SKM-1 (cell line): ENCODE data around the gene CEP290.
"Not testable (repeated sequence)": the region's sequence is repeated elsewhere in the genome, so short reads cannot be mapped to it uniquely, and the experiment has no call there.

Experiments
- DNase-seq: peaks from one replicate; lab custom pipeline; 2025; ENCODE audit not compliant: unreplicated experiment; lab: John Stamatoyannopoulos, UW

The CEP290 gene

DNA sequence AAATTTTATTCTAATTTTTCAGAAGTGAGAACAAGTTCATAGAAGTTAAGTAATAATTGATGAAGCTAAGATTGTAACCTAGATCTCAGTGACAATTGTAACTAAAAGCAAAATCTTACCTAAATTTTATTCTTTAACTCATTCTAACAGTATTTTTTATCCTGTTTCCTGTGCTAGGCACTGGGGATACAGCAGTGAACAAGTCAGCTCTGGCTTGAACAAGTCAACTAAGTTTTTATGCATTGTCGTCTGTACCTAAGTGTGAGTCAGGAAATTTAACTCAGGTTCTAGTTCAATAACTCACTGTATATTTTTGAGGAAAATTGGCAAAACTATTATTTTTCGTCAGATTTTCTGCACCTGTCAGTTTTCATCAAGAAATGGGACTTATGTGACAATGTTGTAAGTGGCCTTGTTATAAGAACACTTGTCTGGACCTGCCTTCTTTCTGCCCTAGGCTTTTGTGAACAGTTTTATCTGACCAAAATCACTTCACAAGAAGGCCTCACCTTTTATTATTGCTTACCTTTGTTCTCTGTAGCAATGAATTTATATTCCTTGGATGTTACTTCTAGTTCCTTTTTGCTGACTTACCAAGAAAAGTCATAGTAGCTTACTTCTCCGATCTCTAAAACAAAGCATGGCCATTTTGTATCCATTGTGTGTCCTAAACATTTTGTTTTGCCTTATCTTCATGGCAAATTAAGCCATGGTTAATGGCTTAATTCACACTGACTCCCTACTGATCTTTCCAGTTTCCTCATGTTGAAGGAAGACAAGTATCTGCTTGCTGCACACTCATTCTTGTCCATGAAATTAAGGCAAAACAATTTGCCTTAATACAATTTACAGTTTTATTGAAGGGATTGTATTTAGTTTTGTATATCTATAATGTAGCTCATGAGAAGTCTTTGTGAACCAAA is 2.9 kb upstream of the CEP290 start:
- DNase-seq, result no peak

DNA sequence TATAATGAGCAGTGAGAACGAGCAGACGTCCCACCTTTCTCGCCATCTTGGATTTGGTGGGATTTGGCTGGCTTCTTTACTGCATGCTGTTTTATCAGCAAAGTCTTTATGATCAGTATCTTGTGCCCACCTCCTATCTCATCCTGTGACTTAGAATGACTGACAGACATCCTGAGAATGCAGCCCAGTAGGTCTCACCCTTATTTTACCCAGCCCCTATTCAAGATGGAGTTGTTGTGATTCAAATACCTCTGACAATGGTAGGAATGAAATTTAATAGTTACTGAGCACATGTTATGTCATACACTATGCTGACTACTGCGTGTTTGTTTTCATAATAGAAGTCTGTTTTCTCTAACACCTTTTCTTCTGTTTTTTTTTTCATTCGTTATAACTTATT is 2.1 kb upstream of the CEP290 start:
- no peak for DNase-seq

DNA sequence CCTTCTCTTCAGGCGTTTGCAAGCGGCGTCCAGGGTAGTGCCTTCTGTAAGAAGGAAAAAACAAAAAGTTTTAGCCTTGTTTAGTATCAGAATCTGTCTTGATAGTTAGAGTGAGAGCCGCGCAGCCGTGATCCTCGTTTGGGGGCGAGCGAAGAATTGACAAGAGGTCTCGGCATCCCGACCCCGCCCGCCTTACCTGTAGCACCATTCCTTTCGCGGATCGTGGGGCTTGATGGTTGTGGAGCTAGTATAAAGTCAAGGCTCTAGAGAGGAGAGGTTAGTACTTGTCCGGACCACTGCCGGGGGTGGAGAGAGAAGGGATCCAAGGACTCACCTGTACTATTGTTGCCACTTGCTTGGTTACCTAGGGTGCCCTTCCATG is 713 bp upstream of the CEP290 start:
- no peak for DNase-seq

DNA sequence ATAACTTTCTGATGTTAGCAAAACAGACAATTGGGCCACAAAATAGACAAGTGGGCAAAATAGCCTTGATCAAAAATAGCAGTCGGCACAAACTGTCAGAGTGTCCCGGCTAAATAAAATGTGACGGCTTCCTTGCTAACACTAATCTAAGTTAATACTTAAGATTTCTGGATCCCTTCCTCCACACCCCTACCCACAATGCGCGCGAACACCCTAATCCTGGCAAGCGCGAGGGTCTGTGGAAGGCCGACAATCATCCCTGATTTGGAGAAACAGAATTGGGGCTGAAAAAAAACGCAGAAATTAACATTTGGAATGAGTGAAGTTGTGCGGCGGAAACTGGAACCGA is 489 bp downstream of the CEP290 start:
- DNase-seq, result no peak

DNA sequence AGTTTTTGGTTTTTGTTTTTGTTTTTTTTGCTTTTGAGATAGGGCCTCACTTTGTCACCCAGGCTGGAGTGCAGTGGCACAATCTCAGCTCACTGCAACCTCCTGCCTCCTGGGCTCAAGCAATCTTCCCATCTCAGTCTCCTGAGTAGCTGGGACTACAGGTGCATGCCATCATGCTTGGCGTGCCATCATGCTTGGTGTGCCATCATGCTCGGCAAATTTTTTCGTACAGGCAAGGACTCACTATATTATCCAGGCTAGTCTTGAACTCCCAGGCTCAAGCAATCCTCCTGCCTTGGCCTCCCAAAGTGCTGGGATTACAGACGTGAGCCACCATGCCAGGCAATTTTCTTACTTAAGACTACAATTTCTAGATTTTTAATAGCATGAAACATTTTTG is 2.2 kb downstream of the CEP290 start:
- not testable (repeated sequence) for DNase-seq

DNA sequence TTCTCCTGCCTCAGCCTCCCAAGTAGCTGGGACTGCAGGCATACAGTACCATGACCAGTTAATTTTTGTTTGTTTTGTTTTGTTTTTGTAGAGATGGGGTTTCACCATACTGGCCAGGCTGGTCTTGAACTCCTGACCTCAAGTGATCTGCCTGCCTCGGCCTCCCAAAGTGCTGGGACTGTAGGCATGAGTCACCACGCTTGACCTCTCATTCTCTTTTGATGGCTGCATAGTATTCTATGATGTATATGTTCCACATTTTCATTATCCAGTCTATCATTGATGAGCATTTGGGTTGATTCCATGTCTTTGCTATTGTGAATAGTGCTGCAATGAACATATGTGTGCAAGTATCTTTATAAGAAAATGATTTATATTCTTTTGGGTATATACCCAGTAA is 8.7 kb downstream of the CEP290 start:
- not testable (repeated sequence) for DNase-seq

DNA sequence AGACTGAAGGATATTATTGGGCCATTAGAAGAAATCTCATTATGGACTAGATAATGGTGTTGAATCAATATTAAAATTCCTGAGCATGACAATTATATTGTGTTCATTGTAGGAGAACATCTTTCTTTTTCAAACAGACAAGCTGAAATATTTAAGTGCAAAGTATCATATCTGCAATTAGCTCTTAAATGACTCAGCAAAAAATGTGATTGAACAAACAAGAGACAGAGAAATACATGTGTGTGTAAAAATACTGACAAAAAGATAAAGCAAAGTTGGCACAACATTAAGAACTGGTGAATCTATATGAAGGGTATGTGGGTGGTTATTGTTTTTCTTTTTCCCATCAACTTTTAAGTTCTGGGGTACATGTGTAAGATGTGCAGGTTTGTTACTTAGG is 9.5 kb downstream of the CEP290 start:
- DNase-seq, result no peak

DNA sequence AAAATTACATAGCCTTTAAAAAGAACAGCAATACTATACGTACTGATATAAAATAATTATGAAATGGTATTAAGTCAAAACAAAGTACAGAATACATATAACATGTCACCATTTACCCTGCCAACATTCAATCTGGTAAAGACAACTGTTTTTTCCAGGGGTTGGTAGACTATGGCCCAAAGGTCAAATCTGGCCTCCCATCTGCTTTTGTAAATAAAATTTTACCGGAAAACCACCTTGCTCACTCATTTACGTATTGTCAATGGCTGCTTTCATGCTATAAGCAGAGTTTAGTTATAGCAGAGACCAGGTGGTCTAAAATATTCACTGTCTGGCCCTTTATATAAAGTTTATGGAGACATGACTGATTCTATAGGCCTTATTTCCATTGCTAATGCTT is 14.0 kb downstream of the CEP290 start:
- DNase-seq, result no peak

DNA sequence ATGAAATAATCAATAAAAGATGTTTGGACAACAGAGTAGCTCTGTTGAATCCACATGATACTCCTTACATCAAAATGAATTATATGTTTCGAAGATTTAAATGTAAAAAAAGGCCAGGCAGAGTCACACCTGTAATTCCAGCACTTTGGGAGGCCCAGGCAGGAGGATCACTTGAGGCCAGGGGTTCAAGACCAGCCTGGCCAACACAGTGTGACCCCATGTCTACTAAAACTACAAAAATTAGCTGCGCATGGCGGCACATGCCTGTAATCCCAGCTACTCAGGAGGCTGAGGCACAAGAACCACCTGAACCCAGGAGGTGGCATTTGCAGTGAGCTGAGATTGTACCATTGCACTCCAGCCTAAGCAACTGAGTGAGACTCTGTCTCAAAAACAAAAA is 14.8 kb downstream of the CEP290 start:
- no peak for DNase-seq

DNA sequence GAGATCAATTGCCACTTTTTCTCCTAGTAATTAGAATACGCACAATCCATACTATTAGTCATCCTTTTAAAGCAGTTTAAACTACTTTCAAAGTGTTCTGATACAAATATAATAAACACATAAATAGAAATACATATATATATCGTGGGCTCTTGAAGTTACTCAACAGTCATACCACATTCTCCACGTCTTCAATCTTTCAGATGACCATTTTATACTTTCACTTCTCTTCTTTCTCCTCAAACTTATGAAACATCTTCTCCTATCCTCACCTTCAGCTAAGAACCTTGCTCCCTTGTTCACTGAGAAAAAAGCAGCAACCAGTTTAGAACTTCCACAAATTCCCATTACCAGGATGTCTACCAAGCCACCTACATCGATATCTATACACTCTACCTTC is 19.2 kb downstream of the CEP290 start:
- DNase-seq, result no peak

DNA sequence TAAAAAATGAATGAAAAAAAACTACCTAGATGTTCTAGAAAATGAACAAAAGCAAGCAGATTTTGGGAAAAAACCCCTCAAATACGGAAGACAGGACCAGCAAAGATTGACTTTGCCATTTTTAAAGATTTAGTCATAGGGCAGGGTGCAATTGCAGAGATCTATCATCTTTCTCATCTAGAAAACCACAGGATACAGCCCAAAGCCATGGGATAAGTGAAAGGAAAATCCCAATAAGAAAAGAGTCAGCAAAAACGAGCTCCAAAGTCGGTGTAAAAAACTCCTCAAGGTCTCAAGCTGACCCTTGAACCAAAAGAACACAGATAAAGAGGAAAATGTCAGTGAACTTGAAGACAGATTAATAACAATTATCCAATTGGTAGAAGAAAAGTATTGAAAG is 28.0 kb downstream of the CEP290 start:
- no peak for DNase-seq

DNA sequence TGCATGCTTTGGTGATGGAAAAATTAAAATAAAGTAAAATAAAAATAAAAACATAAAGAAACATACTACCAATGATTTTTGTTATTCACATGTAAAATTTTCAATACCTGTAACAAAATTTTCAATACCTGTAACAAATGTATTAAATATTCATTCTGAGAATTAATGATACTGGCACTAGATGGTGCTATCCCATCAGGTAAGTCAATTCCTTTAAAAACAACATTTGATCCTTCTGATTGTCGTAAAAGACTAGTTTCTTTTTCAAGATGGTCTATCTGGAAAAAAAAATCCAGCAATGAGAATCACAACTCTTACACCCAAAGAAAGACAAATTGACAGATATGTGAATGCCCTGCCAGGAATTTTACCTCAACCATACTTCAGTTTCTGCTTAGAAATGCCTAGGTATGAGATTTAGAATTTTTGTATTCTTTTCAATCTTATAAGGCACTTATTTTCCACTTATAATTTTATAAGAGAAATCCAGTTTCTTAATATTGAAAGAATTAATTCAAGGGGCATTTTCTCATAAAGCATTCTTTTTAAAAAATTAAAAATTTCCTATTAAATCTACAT is 30.7 kb downstream of the CEP290 start:
- no peak for DNase-seq

DNA sequence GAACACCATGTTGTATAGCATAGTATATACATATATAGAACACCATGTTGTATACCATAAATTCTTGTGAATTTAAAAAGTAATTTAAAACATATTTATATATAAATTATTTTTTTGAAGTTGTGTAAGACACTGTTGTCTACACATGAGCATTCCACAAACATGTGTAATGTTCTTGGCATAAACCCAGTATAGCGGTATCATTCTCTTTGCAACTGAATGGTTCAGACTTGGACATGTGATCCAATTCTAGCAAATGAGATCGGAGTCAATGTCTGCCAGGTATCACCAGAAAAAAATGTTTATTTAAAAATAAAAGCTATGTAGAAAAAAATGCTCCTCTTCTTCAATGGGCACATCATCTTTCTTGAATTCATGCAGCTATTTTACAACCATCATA is 33.9 kb downstream of the CEP290 start:
- DNase-seq, result no peak

DNA sequence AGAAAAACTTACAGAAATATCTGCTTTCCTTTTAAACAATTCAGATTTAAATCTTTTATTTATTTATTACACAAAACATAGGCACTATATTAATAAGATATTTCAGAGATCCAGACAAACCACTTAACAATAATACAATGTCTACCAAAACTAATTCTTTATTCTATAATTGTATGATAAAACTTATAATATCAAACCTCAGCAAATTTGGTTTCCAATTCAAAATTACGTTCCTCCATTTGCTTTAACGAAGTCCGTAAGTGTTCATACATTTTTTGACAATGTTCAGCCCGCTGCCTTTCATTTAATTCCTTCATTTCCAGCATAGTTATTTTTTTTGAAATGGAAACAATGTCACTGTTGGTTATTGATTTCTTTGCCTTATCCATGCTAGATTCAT is 48.3 kb downstream of the CEP290 start:
- DNase-seq, result no peak

DNA sequence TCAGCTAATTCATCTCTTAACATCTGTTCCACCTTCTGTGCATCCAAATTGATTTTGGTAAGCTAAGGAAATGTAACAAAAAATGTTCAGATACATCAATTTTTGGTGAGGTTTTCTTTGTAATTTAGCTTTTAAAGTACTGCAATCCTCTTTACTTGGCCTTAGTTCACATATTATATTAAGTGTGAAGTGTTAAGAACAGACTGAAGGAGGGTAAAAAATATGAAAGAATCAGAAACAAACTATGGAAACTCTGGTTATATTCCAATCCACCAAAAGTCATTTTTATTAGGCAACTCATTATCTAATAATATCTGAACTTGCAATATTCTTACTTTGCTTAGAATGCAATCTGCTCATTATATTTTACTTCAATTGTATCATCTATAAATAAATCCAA is 49.1 kb downstream of the CEP290 start:
- DNase-seq, result no peak

DNA sequence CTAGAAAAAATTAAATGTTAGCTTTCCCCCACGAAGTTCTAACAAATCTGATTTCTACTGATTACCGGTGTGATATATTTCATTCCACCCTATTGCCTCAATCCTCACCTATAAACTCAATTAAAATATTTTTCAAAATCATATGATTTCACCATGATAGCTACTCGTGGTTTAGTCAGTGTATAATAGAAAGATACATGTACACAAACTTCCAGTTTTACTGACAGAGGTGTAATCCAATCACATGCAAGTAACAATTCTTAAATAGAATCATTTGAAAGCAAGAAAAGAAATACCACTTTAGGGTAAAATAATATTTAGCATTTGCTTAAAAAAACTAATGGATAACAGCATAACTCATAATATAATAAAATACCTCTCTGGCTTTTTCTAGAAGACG is 57.7 kb downstream of the CEP290 start:
- no peak for DNase-seq

DNA sequence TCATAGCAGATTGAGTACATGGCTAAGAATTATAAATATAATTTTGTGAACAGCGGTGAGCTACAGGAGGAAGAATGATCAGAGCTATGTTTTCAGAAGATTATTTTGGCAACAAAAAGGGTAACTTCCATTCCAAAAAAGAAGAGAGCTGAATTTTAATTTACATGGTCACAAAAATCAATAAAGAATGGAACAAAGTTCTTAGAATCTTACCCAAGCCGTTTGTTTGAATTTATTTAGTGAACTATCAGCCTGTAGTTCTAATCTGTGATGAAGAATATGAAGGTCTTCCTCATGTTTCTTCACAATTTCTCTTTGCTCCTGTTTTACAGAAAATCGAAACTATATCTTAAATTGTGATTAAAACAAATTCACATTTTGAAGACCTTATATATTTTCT is 58.3 kb downstream of the CEP290 start:
- no peak for DNase-seq

DNA sequence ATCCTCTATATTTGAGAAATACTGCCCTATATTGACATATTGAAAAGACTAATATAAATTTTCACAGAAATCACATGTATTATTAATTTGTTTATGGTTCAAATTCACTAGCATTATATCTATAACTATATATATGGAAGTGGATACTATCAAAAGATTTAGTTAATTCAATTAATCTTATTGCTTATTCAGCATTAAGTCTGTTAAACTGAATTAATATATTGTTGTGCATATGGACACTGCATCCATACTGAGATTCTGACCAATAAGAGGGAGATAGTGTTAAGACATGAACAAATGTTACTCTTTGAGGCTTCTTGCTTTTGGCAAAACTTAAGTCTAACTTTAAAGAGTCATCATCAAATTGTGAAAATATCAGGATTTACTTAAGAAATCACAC is 60.6 kb downstream of the CEP290 start:
- DNase-seq, result no peak

DNA sequence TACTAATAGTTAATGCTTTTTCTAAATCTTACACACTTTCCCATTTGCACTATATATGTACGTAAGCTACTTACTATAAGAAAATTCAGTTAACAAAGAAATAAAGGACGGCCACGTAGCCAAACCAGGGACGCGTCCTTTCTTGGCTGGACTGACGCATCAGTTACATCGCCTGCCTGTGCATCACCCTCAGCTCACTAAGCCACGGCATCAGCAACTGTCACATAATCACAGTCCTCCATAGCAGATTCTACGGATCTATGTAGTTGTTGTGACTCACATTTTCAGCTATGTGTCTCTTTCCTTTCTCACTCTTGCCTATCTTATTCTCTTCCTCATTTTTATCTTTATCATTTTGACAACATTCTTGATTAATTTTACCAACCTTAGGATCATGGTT is 74.6 kb downstream of the CEP290 start:
- no peak for DNase-seq

DNA sequence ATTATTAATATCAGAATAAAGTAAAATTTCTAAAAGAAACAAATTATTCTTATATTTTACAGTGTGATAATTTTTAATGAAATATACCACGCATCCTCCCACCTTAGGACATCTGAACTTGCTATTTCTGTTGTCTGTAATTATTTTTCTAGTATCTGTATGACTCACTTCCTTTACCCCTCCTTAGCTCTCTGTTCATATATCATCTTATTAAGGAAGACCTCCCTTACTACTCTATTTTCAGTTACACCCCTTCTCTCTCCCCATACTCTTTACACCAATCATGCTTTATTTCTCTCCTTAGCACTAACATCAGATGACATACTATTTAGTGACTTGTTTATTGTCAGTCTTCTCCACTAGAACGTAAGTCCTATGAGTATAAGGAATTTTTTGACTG is 78.5 kb downstream of the CEP290 start:
- no peak for DNase-seq

DNA sequence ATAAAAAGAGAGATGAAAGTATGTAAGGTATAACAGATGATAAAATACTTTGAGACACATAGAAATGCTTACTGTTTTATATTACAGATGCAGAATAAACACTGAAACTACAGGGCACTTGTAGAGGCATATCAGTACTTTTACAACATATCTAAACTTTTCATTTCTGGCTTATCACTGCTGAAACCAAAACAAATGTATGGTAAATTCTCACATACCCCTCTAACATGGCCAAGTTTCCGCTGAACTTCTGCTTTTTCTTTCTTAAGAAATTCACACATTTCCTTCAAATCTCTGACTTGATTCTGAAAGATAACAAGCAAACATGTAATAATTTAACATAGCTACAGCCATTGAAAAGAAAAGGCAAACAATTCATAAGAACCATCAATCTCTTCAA is 79.4 kb downstream of the CEP290 start:
- DNase-seq, result no peak

DNA sequence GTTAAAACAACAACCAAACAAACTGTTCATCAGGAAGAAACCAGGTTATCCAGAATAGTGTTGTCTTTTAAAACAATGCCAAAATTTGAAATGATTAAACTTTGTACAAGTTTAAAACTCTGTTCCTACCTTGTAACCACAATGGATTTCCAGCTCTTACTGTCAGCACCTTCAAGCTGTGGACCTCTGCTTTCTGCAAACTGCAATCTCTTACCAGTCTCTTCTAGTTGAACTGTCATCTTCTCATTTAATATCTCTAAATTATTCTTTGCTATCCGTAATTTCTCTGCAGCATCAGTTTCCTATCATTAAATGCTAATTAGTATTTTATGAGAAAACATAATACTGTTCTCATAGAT is 83.2 kb downstream of the CEP290 start:
- DNase-seq, result no peak
